Fibroblast of lung (primary cell): Measurements from ENCODE around the gene CYSTM1.

Source experiments
- EZH2 ChIP-seq: IDR thresholded peaks from 2 replicates; pipeline ENCODE4 v1.5.1; 2012; ENCODE audit warnings: low read length, control low read depth, mild to moderate bottlenecking; ENCODE audit errors: missing control alignments
- TF ChIP-seq, protein P1 (sequence below), 2 donors: IDR thresholded peaks in 1 of 2; conservative IDR thresholded peaks in 1 of 2; 1 replicate in 1 of 2; 2 replicates in 1 of 2; pipeline ENCODE4 v1.5.1; 2011 to 2012; ENCODE audit warnings: low read length in 2 of 2, control low read depth in 1 of 2, inconsistent platforms in 1 of 2, low read depth in 1 of 2, mild to moderate bottlenecking in 1 of 2

- TF ChIP-seq, protein P1, sequence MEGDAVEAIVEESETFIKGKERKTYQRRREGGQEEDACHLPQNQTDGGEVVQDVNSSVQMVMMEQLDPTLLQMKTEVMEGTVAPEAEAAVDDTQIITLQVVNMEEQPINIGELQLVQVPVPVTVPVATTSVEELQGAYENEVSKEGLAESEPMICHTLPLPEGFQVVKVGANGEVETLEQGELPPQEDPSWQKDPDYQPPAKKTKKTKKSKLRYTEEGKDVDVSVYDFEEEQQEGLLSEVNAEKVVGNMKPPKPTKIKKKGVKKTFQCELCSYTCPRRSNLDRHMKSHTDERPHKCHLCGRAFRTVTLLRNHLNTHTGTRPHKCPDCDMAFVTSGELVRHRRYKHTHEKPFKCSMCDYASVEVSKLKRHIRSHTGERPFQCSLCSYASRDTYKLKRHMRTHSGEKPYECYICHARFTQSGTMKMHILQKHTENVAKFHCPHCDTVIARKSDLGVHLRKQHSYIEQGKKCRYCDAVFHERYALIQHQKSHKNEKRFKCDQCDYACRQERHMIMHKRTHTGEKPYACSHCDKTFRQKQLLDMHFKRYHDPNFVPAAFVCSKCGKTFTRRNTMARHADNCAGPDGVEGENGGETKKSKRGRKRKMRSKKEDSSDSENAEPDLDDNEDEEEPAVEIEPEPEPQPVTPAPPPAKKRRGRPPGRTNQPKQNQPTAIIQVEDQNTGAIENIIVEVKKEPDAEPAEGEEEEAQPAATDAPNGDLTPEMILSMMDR (conservative IDR thresholded peaks at IDR 0.05 in 1 of 2, IDR thresholded peaks at IDR 0.05 in 1 of 2; ENCODE audit: low read depth in 1 of 2, low read length in 2 of 2) = no peak
- no peak for TF ChIP-seq EZH2
These were observed 117.4 kb downstream of the CYSTM1 start for GRCh38 chr5:140292212-140293036.
